Duodenal mucosa (tissue), 2 donors: ENCODE data around the gene AGL.
A peak's percentile ranks its signal among the peaks of the same experiment; 100 is the strongest.
"Not testable (repeated sequence)": the region's sequence is repeated elsewhere in the genome, so short reads cannot be mapped to it uniquely, and the experiment has no call there.

Source experiments
- H3K27ac ChIP-seq: one replicate; pipeline ENCODE4 v1.7.0; 2013; ENCODE audit warnings: low read depth, low read length
- H3K27me3 ChIP-seq, 2 donors: one replicate each; pipeline ENCODE4 v1.7.0; 2013; ENCODE audit warnings: low read length in 2 of 2, control low read depth in 1 of 2; ENCODE audit not compliant: insufficient read depth in 2 of 2, control insufficient read depth in 1 of 2
- H3K36me3 ChIP-seq, 2 donors: one replicate each; pipeline ENCODE4 v1.7.0; 2013; ENCODE audit warnings: low read length in 2 of 2, control low read depth in 1 of 2; ENCODE audit not compliant: insufficient read depth in 2 of 2, control insufficient read depth in 1 of 2
- H3K4me1 ChIP-seq, 2 donors: one replicate each; pipeline ENCODE4 v1.7.0; 2013; ENCODE audit warnings: low read length in 2 of 2, control low read depth in 1 of 2; ENCODE audit not compliant: insufficient read depth in 2 of 2, control insufficient read depth in 1 of 2
- H3K4me3 ChIP-seq, 2 donors: one replicate each; pipeline ENCODE4 v1.7.0; 2013; ENCODE audit warnings: low read length in 2 of 2, low read depth in 1 of 2
- H3K9ac ChIP-seq, 2 donors: one replicate each; pipeline ENCODE4 v1.7.0; 2013; ENCODE audit warnings: low read length in 2 of 2, low read depth in 1 of 2
- H3K9me3 ChIP-seq, 2 donors: one replicate each; pipeline ENCODE4 v1.7.0; 2013; ENCODE audit warnings: low read length in 2 of 2, control low read depth in 1 of 2; ENCODE audit not compliant: control insufficient read depth in 1 of 2

AGL gene

DNA sequence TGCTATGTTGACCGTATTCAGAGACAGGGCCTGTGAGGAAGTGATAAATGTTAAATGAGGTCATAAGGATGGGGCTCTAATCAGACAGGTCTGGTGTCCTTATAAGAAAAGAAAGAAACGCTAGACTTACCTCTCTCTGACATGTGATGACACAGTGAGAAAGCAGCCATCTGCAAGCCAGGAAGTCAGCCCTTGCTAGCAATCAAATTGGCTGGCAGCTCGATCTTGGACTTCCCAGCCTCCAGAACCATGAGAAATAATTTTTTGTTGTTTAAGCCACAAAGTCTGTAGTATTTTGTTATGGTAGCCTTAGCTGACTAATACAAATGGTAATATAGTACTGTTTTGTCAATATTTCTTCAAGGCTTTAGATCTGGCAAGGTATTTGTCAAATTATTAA lies 25.1 kb upstream of the AGL start:
- Histone ChIP-seq H3K9ac (no peak overlapping the region), H3K4me1 (no peaks in the 10 kb centered on the region), H3K27me3 (no peaks in the 10 kb centered on the region), H3K27ac (no peak overlapping the region), H3K4me3 (no peak overlapping the region), H3K36me3 (no peaks in the 10 kb centered on the region), H3K9me3 (no peaks in the 10 kb centered on the region)

DNA sequence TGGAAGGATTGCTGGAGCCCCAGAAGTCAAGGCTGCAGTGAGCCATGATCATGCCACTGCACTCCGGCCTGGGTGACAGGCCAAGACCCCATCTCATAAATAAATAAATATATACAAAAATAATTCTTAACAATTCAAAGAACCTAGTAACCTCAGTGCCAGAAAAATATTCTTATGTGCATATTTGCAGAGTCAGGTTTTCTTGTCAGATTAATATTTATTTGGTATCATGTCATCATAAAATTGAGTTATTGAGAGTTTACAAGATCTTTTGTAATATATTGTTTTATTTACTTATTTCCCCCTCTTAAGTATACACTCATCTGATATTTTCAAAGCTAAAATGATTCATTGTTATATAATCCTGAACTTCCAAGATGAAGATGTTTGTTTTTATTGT lies 24.5 kb upstream of the AGL start:
- Histone ChIP-seq H3K9ac (no peak overlapping the region), H3K9me3 (no peaks in the 10 kb centered on the region), H3K4me3 (no peak overlapping the region), H3K4me1 (no peaks in the 10 kb centered on the region), H3K27me3 (no peaks in the 10 kb centered on the region), H3K27ac (no peak overlapping the region), H3K36me3 (no peaks in the 10 kb centered on the region)

DNA sequence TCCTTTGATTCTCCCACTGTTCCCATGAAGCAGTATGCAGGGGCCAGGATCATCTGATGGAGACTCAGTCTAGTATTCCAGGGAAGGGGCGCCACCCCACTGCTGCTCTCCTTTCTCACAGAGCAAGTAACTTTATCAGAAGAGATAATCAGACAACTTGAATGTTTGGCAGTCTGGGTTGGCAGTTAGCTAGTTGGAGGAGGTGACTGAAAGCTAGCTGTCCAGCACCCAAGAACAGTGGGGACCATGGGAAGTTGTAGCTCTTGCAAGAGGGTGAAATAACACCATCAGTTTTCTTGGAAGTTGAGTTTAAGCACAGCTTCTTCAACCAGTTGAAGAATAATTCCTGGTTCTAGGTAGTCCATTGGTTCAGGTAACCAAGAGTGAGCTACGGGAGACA lies 22.2 kb upstream of the AGL start:
- no peaks in the 10 kb centered on the region for H3K27me3 ChIP-seq
- H3K4me3 ChIP-seq = no peak overlapping the region
- peaks cover 3 to 4% of the 10 kb centered on the region in 2 donors for H3K9me3 ChIP-seq
- H3K36me3 ChIP-seq = no peaks in the 10 kb centered on the region
- no peak overlapping the region for H3K9ac ChIP-seq
- H3K4me1 ChIP-seq = no peaks in the 10 kb centered on the region
- H3K27ac ChIP-seq = no peak overlapping the region

DNA sequence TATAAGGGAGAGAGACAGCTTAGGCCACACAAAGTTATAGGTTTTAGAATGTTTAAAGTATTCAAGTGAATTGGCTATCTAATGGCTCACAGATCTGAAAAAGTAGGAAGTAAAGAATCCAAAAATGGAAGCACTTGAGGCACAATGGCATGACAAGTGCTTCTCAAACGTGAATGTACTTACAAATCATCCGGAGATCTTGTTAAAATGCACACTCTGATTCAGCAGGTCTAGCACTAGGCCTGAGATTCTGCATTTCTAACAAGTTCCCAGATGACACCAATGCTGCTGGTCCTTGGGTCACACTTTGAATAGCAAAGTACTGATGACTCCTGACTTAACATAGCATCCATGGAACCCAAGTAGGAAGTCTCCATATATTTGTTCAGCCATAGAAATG lies 20.9 kb upstream of the AGL start:
- no peaks in the 10 kb centered on the region for H3K27me3 ChIP-seq
- no peaks in the 10 kb centered on the region for H3K4me1 ChIP-seq
- no peak overlapping the region for H3K4me3 ChIP-seq
- peaks cover 3 to 4% of the 10 kb centered on the region in 2 donors for H3K9me3 ChIP-seq
- no peak overlapping the region for H3K9ac ChIP-seq
- H3K27ac ChIP-seq = no peak overlapping the region
- H3K36me3 ChIP-seq = no peaks in the 10 kb centered on the region

DNA sequence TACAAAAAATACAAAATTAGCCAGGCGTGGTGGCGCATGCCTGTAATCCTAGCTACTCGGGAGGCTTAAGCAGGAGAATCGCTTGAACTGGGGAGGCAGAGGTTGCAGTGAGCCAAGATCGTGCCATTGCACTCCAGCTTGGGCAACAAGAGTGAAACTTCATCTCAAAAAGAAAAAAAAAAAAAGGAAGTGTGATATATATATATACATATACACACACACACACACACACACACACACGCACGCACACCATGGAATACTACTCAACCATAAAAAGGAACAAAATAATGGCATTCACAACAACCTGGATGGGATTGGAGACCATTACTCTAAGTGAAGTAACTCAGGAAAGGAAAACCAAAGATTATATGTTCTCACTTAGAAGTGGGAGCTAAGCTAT lies 16.2 kb upstream of the AGL start:
- H3K36me3 ChIP-seq, H3K9me3 ChIP-seq, H3K4me3 ChIP-seq, H3K27ac ChIP-seq, H3K9ac ChIP-seq, H3K27me3 ChIP-seq, H3K4me1 ChIP-seq: not testable (repeated sequence)

DNA sequence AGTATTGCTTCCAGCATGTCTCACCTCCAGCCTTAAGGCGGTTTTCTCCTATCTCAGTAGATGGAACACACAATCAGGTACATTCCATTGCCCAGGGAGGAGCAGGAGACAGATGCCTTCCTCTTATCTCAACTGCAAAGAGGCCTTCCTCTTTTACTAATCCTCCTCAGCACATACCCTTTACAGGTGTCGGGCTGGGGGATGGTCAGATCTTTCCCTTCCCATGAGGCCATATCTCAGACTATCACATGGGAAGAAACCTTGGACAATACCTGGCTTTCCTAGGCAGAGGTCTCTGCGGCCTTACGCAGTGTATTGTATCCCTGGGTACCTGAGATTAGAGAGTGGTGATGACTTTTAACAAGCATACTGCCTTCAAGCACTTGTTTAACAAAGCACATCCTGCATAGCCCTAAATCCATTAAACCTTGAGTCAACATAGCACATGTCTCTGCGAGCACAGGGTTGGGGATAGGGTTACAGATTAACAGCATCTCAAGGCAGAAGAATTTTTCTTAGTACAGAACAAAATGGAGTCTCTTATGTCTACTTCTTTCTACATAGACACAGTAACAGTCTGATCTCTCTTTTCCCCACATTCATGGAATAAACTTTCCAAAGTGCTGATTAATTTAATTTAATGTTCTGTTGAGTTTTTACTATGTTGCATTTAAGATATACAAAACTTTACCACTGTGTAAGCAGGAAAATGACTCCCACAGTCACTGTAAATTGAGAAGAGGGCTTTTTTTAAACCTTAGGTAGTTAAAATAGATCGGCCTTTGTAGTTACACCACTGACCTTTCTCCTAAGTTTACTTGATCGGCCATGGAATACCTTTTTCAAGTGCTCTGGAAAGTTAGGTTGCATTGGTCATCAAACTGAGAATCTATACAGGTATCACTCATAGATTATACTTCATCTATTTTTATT lies 13.7 kb upstream of the AGL start:
- H3K27ac ChIP-seq, H3K9me3 ChIP-seq, H3K4me3 ChIP-seq, H3K27me3 ChIP-seq, H3K4me1 ChIP-seq, H3K9ac ChIP-seq, H3K36me3 ChIP-seq: not testable (repeated sequence)

DNA sequence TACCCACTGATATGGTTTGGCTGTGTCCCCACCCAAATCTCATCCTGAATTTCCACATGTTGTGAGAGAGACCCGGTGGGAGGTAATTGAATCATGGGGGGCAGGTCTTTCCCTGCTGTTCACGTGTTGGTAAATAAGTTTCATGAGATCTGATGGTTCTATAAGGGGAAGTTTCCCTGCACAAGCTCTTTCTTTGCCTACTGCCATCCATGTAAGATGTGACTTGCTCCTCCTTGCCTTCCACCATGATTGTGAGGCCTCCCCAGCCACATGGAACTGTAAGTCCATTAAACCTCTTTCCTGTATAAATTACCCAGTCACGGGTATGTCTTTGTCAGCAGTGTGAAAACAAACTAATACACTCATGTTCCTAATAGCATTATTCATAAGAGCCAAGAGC lies 9.8 kb upstream of the AGL start:
- not testable (repeated sequence) for H3K27me3 ChIP-seq, H3K4me1 ChIP-seq, H3K27ac ChIP-seq

DNA sequence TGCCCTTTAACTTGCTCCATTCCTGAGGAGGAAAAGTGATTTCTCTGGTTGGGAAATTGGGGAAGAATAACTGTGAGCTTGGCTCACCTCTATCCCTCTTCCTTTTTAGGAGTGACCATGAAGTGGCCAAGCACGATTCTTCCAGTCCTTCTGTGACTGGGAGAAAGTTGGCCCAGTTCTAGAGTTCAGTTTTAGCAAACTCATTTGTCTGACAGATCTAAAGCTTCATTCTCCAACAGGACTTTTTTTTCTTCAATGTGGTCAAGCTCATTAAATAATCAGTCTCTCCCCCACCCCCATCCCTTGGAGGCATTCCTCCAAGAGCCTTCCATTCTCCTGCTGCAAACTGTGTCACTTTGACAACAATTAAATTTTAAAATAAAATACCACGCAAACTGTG lies 6.4 kb upstream of the AGL start:
- no peaks in the 10 kb centered on the region for H3K9me3 ChIP-seq
- H3K36me3 ChIP-seq = no peaks in the 10 kb centered on the region
- no peaks in the 10 kb centered on the region for H3K27me3 ChIP-seq
- no peak overlapping the region for H3K4me3 ChIP-seq
- H3K9ac ChIP-seq = no peak overlapping the region
- H3K27ac ChIP-seq = no peak overlapping the region
- H3K4me1 ChIP-seq = no peaks in the 10 kb centered on the region

More for the DNA sequence above, 9.8 kb upstream of the AGL start:
- not testable (repeated sequence) for H3K9ac ChIP-seq, H3K4me3 ChIP-seq, H3K9me3 ChIP-seq, H3K36me3 ChIP-seq

DNA sequence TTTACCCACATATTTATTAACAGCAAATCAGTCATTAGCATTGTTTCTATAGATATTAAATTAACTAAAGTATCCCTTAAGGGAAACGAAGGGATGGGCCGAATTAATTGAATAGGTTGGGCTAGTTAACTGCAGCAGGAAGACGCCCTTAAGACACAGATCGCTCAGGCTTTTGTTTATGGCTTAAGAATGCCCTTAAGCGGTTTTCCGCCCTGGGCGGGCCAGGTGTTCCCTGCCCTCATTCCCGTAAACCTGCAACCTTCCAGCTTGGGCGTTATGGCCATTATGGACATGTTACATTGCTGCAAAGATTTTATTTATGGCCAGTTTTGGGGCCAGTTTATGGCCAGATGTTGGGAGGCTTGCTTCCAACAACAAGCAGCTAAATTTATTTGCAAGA lies 5.0 kb upstream of the AGL start:
- H3K4me3 ChIP-seq = not testable (repeated sequence)

DNA sequence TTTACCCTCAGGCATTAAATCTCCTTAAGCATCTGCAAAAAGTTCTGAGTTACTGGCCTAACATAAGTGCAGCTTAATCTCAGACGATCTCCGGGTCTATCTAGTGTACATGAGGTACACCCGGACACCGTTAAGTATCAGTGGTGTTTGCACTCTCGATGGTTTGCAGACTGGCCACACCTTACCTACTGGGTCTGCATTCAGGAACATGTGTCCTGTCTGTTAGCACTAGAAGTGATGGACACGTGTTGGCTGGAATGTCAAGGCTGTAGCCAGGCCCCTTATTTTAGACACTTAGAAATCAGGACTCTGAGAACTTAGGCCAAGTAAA lies 783 bp upstream of the AGL start:
- no peak overlapping the region for H3K27ac ChIP-seq
- peak overlapping the region; percentile 79 to 85 for H3K9ac ChIP-seq

More for the DNA sequence above, 5.0 kb upstream of the AGL start:
- H3K9ac ChIP-seq, H3K27me3 ChIP-seq, H3K27ac ChIP-seq, H3K4me1 ChIP-seq, H3K9me3 ChIP-seq, H3K36me3 ChIP-seq: not testable (repeated sequence)

More for the DNA sequence above, 783 bp upstream of the AGL start:
- Histone ChIP-seq H3K36me3 (no peaks in the 10 kb centered on the region), H3K9me3 (no peaks in the 10 kb centered on the region), H3K27me3 (no peaks in the 10 kb centered on the region), H3K4me3 (peak overlapping the region; percentile 98 to 99), H3K4me1 (peaks cover 5% of the 10 kb centered on the region in 2 donors)
